HG02938 (cell line): ENCODE data around the gene BANF2.

Experiments used
- ATAC-seq: cut with Tn5 transposase; IDR thresholded peaks from one replicate; pipeline ENCODE4 v1.9.1; 2021; ENCODE audit warnings: mild to moderate bottlenecking, moderate library complexity; ENCODE audit not compliant: unreplicated experiment

Gene BANF2

GRCh38 chr20:17663486-17663885 is 36.3 kb upstream of the BANF2 start:
- ATAC-seq: no peak

- ATAC-seq: no peak
Observed at GRCh38 chr20:17664025-17664633, 35.6 kb upstream of the BANF2 start.

GRCh38 chr20:17665756-17666155 is 34.0 kb upstream of the BANF2 start:
- ATAC-seq: no peak

- no peak for ATAC-seq
Observed at GRCh38 chr20:17666481-17666880, 33.3 kb upstream of the BANF2 start.

- ATAC-seq: no peak
Observed at GRCh38 chr20:17667445-17667844, 32.3 kb upstream of the BANF2 start.

GRCh38 chr20:17668432-17668831 is 31.3 kb upstream of the BANF2 start:
- ATAC-seq: no peak

- no peak for ATAC-seq
Observed at GRCh38 chr20:17669306-17669931, 30.3 kb upstream of the BANF2 start.

- no peak for ATAC-seq
Observed at GRCh38 chr20:17671011-17671410, 28.8 kb upstream of the BANF2 start.

- no peak for ATAC-seq
Observed at GRCh38 chr20:17671565-17671964, 28.2 kb upstream of the BANF2 start.

GRCh38 chr20:17673084-17673483 is 26.7 kb upstream of the BANF2 start:
- ATAC-seq: no peak

- no peak for ATAC-seq
Observed at GRCh38 chr20:17674722-17675518, 24.8 kb upstream of the BANF2 start.

GRCh38 chr20:17675519-17676377 is 24.0 kb upstream of the BANF2 start:
- no peak for ATAC-seq

- no peak for ATAC-seq
Observed at GRCh38 chr20:17676378-17676759, 23.4 kb upstream of the BANF2 start.

GRCh38 chr20:17676942-17677341 is 22.8 kb upstream of the BANF2 start:
- ATAC-seq: no peak

GRCh38 chr20:17678295-17678694 is 21.5 kb upstream of the BANF2 start:
- no peak for ATAC-seq

- ATAC-seq: no peak
Observed at GRCh38 chr20:17678886-17679285, 20.9 kb upstream of the BANF2 start.

- no peak for ATAC-seq
Observed at GRCh38 chr20:17679941-17680835, 19.6 kb upstream of the BANF2 start.

- peak; percentile 23 for ATAC-seq
Observed at GRCh38 chr20:17680836-17681725, 18.7 kb upstream of the BANF2 start.

GRCh38 chr20:17681726-17682102 is 18.1 kb upstream of the BANF2 start:
- peak; percentile 20 for ATAC-seq
